ENCODE results near the gene ACOX1. TPM values are rescaled to one million over a fixed set of nuclear protein-coding genes. Genes with fewer than 3 reads are reported as not detected.
A peak's percentile ranks its signal among the peaks of the same experiment; 100 is the strongest.
"Not testable (repeated sequence)": the region's sequence is repeated elsewhere in the genome, so short reads cannot be mapped to it uniquely, and the experiment has no call there.

Gene ACOX1
- total RNA-seq, 5 donors from 2014 or later (not counting 1 experiment from before 2014, with no cell fraction given) = 17.6 to 33.8 (median 29.1) TPM

- CTCF ChIA-PET = interaction anchor here in 1 of 2 donors (0.8 kb wide), 1 partner anchor 30 kb away, joined by 5 read pairs; no protein-coding TSS in a partner anchor
- ATAC-seq (replicated peaks in 1 of 4) (peak; percentile 21 to 33 (median 28)), DNase-seq (no peak)
- Mint-ChIP-seq H3K36me3 (no peaks in the 10 kb centered on the region), H3K4me1 (peaks cover 42 to 43% (median 42%) of the 10 kb centered on the region in 3 donors), H3K9me3 (no peaks in the 10 kb centered on the region), H3K27me3 (no peaks in the 10 kb centered on the region), H3K27ac (peak overlapping the region; percentile 99 to 100), H3K4me3 (peak overlapping the region; percentile 92 to 99 (median 95))
- POLR2A ChIA-PET = interaction anchor here in 1 of 2 donors (0.7 kb wide), 1 partner anchor 42 kb away, joined by 4 read pairs; no protein-coding TSS in a partner anchor
- Histone ChIP-seq H3K36me3 (ENCODE audit: control insufficient read depth in 2 of 2, extremely low read depth in 1 of 2, insufficient read depth in 1 of 2, low read length in 1 of 2) (no peaks in the 10 kb centered on the region), H3K9me3 (no peaks in the 10 kb centered on the region), H3K27me3 (replicated peaks in 1 of 2; ENCODE audit: control insufficient read depth in 2 of 2, extremely low read depth in 1 of 2, insufficient read depth in 2 of 2, low read length in 1 of 2) (no peaks in the 10 kb centered on the region), H3K27ac (ENCODE audit: low read length) (peak overlapping the region; percentile 90), H3K4me1 (ENCODE audit: control insufficient read depth in 1 of 2, extremely low read depth in 1 of 2, insufficient read depth in 2 of 2, low read length in 2 of 2) (peaks cover 5 to 18% of the 10 kb centered on the region in 2 experiments), H3K4me3 (ENCODE audit: control insufficient read depth in 1 of 2, extremely low read depth in 1 of 2, low read length in 1 of 2) (peak overlapping the region; percentile 96 to 99)
- under 1% methylated on average over 17 of the region's 19 CpGs for WGBS (ENCODE audit: insufficient coverage)
Measured at GRCh38 chr17:75979705-75980187, 780 bp upstream of the ACOX1 start.

- DNase-seq (no peak), ATAC-seq (replicated peaks in 1 of 4) (no peak)
- Mint-ChIP-seq H3K9me3 (no peaks in the 10 kb centered on the region), H3K4me1 (peaks cover 53 to 57% (median 54%) of the 10 kb centered on the region in 3 donors), H3K36me3 (peaks cover 9% of the 10 kb centered on the region), H3K27me3 (no peaks in the 10 kb centered on the region), H3K27ac (peak overlapping the region in 1 of 2 donors; percentile 20), H3K4me3 (peak overlapping the region in 2 of 3 donors; percentile 5 to 25)
- POLR2A ChIA-PET = no interaction called here
- peaks cover 0 to 7% of the 10 kb centered on the region in 2 donors for H3K36me3 ChIP-seq (ENCODE audit: control insufficient read depth in 2 of 2, extremely low read depth in 1 of 2, insufficient read depth in 1 of 2, low read length in 1 of 2)
- H3K27ac ChIP-seq (ENCODE audit: low read length) = no peak overlapping the region
- H3K4me1 ChIP-seq (ENCODE audit: control insufficient read depth in 1 of 2, extremely low read depth in 1 of 2, insufficient read depth in 2 of 2, low read length in 2 of 2) = peaks cover 5 to 18% of the 10 kb centered on the region in 2 experiments
- no peaks in the 10 kb centered on the region for H3K9me3 ChIP-seq
- H3K27me3 ChIP-seq (replicated peaks in 1 of 2; ENCODE audit: control insufficient read depth in 2 of 2, extremely low read depth in 1 of 2, insufficient read depth in 2 of 2, low read length in 1 of 2) = no peaks in the 10 kb centered on the region
- H3K4me3 ChIP-seq (ENCODE audit: control insufficient read depth in 1 of 2, extremely low read depth in 1 of 2, low read length in 1 of 2) = no peak overlapping the region
- CTCF ChIA-PET = no interaction called here
- 79% methylated on average over 7 of the region's 9 CpGs for WGBS (ENCODE audit: insufficient coverage)
Measured at GRCh38 chr17:75976175-75976848, 2.7 kb downstream of the ACOX1 start.

- H3K27ac ChIP-seq (ENCODE audit: low read length) = no peak overlapping the region
- no peaks in the 10 kb centered on the region for H3K27me3 Mint-ChIP-seq
- no peaks in the 10 kb centered on the region for H3K9me3 Mint-ChIP-seq
- peaks cover 0 to 7% of the 10 kb centered on the region in 2 donors for H3K36me3 ChIP-seq (ENCODE audit: control insufficient read depth in 2 of 2, extremely low read depth in 1 of 2, insufficient read depth in 1 of 2, low read length in 1 of 2)
- WGBS (ENCODE audit: insufficient coverage) = no CpG with 5 or more reads among the region's 5 CpGs
- H3K4me3 ChIP-seq (ENCODE audit: control insufficient read depth in 1 of 2, extremely low read depth in 1 of 2, low read length in 1 of 2) = no peak overlapping the region
- no peaks in the 10 kb centered on the region for H3K9me3 ChIP-seq
- peaks cover 5 to 17% of the 10 kb centered on the region in 2 experiments for H3K4me1 ChIP-seq (ENCODE audit: control insufficient read depth in 1 of 2, extremely low read depth in 1 of 2, insufficient read depth in 2 of 2, low read length in 2 of 2)
- H3K4me1 Mint-ChIP-seq = peaks cover 48 to 56% (median 51%) of the 10 kb centered on the region in 3 donors
- ChIA-PET CTCF (interaction anchor here in 1 of 2 donors (0.7 kb wide), 1 partner anchor 289 kb away, joined by 3 read pairs; no protein-coding TSS in a partner anchor), POLR2A (no interaction called here)
- DNase-seq (no peak), ATAC-seq (replicated peaks in 1 of 4) (no peak)
- H3K27me3 ChIP-seq (replicated peaks in 1 of 2; ENCODE audit: control insufficient read depth in 2 of 2, extremely low read depth in 1 of 2, insufficient read depth in 2 of 2, low read length in 1 of 2) = no peaks in the 10 kb centered on the region
- H3K36me3 Mint-ChIP-seq = peaks cover 9% of the 10 kb centered on the region
- no peak overlapping the region for H3K4me3 Mint-ChIP-seq
- peak overlapping the region in 1 of 2 donors; percentile 20 for H3K27ac Mint-ChIP-seq
Measured at GRCh38 chr17:75975757-75976174, 3.2 kb downstream of the ACOX1 start.

GRCh38 chr17:75975187-75975586, 3.8 kb downstream of the ACOX1 start:
- H3K27ac Mint-ChIP-seq; H3K36me3 Mint-ChIP-seq; ATAC-seq (replicated peaks in 1 of 4); H3K9me3 Mint-ChIP-seq; H3K27ac ChIP-seq (ENCODE audit: low read length); DNase-seq; H3K4me3 ChIP-seq (ENCODE audit: control insufficient read depth in 1 of 2, extremely low read depth in 1 of 2, low read length in 1 of 2); H3K27me3 ChIP-seq (replicated peaks in 1 of 2; ENCODE audit: control insufficient read depth in 2 of 2, extremely low read depth in 1 of 2, insufficient read depth in 2 of 2, low read length in 1 of 2); H3K9me3 ChIP-seq; POLR2A ChIA-PET; H3K4me3 Mint-ChIP-seq; H3K27me3 Mint-ChIP-seq: not testable (repeated sequence)
- Histone ChIP-seq H3K36me3 (ENCODE audit: control insufficient read depth in 2 of 2, extremely low read depth in 1 of 2, insufficient read depth in 1 of 2, low read length in 1 of 2) (peaks cover 0 to 10% of the 10 kb centered on the region in 2 donors), H3K4me1 (ENCODE audit: control insufficient read depth in 1 of 2, extremely low read depth in 1 of 2, insufficient read depth in 2 of 2, low read length in 2 of 2) (peaks cover 5 to 12% of the 10 kb centered on the region in 2 experiments)
- CTCF ChIA-PET = interaction anchor here in 1 of 2 donors (0.7 kb wide), 1 partner anchor 289 kb away, joined by 3 read pairs; no protein-coding TSS in a partner anchor
- WGBS (ENCODE audit: insufficient coverage) = 100% methylated on average over 1 of the region's 6 CpGs
- peaks cover 45 to 54% (median 49%) of the 10 kb centered on the region in 3 donors for H3K4me1 Mint-ChIP-seq

- DNase-seq = no peak
- Histone ChIP-seq H3K36me3 (ENCODE audit: control insufficient read depth in 2 of 2, extremely low read depth in 1 of 2, insufficient read depth in 1 of 2, low read length in 1 of 2) (peaks cover 0 to 16% of the 10 kb centered on the region in 2 donors), H3K9me3 (no peaks in the 10 kb centered on the region), H3K27ac (ENCODE audit: low read length) (no peak overlapping the region), H3K4me1 (ENCODE audit: control insufficient read depth in 1 of 2, extremely low read depth in 1 of 2, insufficient read depth in 2 of 2, low read length in 2 of 2) (no peaks in the 10 kb centered on the region), H3K4me3 (ENCODE audit: control insufficient read depth in 1 of 2, extremely low read depth in 1 of 2, low read length in 1 of 2) (no peak overlapping the region), H3K27me3 (replicated peaks in 1 of 2; ENCODE audit: control insufficient read depth in 2 of 2, extremely low read depth in 1 of 2, insufficient read depth in 2 of 2, low read length in 1 of 2) (no peaks in the 10 kb centered on the region)
- no peak overlapping the region for H3K4me3 Mint-ChIP-seq
- H3K9me3 Mint-ChIP-seq = no peaks in the 10 kb centered on the region
- H3K4me1 Mint-ChIP-seq = peaks cover 22 to 26% (median 25%) of the 10 kb centered on the region in 3 donors
- H3K27ac Mint-ChIP-seq = no peak overlapping the region
- ATAC-seq (replicated peaks in 1 of 4) = no peak
- H3K27me3 Mint-ChIP-seq = no peaks in the 10 kb centered on the region
- H3K36me3 Mint-ChIP-seq = peaks cover 15% of the 10 kb centered on the region
- ChIA-PET CTCF (no interaction called here), POLR2A (no interaction called here)
- 100% methylated on average over 4 of the region's 7 CpGs for WGBS (ENCODE audit: insufficient coverage)
Measured at GRCh38 chr17:75970626-75971025, 8.3 kb downstream of the ACOX1 start.

- no peaks in the 10 kb centered on the region for H3K4me1 ChIP-seq (ENCODE audit: control insufficient read depth in 1 of 2, extremely low read depth in 1 of 2, insufficient read depth in 2 of 2, low read length in 2 of 2)
- H3K27me3 ChIP-seq (replicated peaks in 1 of 2; ENCODE audit: control insufficient read depth in 2 of 2, extremely low read depth in 1 of 2, insufficient read depth in 2 of 2, low read length in 1 of 2) = no peaks in the 10 kb centered on the region
- H3K36me3 ChIP-seq (ENCODE audit: control insufficient read depth in 2 of 2, extremely low read depth in 1 of 2, insufficient read depth in 1 of 2, low read length in 1 of 2) = peaks cover 0 to 16% of the 10 kb centered on the region in 2 donors
- peaks cover 18 to 23% (median 23%) of the 10 kb centered on the region in 3 donors for H3K4me1 Mint-ChIP-seq
- H3K36me3 Mint-ChIP-seq = peaks cover 15% of the 10 kb centered on the region
- ATAC-seq (replicated peaks in 1 of 4) (no peak), DNase-seq (no peak)
- no peak overlapping the region for H3K4me3 Mint-ChIP-seq
- H3K9me3 ChIP-seq = no peaks in the 10 kb centered on the region
- H3K4me3 ChIP-seq (ENCODE audit: control insufficient read depth in 1 of 2, extremely low read depth in 1 of 2, low read length in 1 of 2) = no peak overlapping the region
- no peak overlapping the region for H3K27ac Mint-ChIP-seq
- no peaks in the 10 kb centered on the region for H3K9me3 Mint-ChIP-seq
- H3K27ac ChIP-seq (ENCODE audit: low read length) = no peak overlapping the region
- ChIA-PET POLR2A (interaction anchor here in 1 of 2 donors (0.7 kb wide), 1 partner anchor 18 kb away, joined by 5 read pairs; no protein-coding TSS in a partner anchor), CTCF (no interaction called here)
- no peaks in the 10 kb centered on the region for H3K27me3 Mint-ChIP-seq
- WGBS (ENCODE audit: insufficient coverage) = 83% methylated on average over 3 of the region's 4 CpGs
Measured at GRCh38 chr17:75970011-75970523, 8.9 kb downstream of the ACOX1 start.

Measured in T-cell (primary cell).